GM23338 (cell line): Measurements from ENCODE around the gene ME3. TPM values are rescaled to one million over a fixed set of nuclear protein-coding genes. Genes with fewer than 3 reads are reported as not detected.

Experiments
- ATAC-seq: fragments of 200-7000 bp; cut with Tn5 transposase; 3 replicates; pipeline ENCODE4 v1.9.1; 2020
- DNase-seq: peaks from one replicate; pipeline ENCODE4 v3.0.0-alpha.2; 2015; ENCODE audit warnings: low spot score
- H2AFZ ChIP-seq: fragments of 200-600 bp; sonication (generic); 2 replicates; pipeline ENCODE4 v1.8.0; 2016; ENCODE audit warnings: antibody characterized with exemption, mild to moderate bottlenecking, moderate library complexity
- H3F3A ChIP-seq: fragments of 200-600 bp; sonication (generic); replicated peaks from 2 replicates; pipeline ENCODE4 v1.8.0; 2017; ENCODE audit warnings: antibody characterized with exemption, mixed run types, low read depth
- H3K27ac ChIP-seq: fragments of 200-600 bp; sonication (generic); 2 replicates; pipeline ENCODE4 v1.6.1; 2016; ENCODE audit warnings: low read depth
- H3K27me3 ChIP-seq: fragments of 200-600 bp; sonication (generic); 2 replicates; pipeline ENCODE4 v1.8.0; 2016; ENCODE audit warnings: mild to moderate bottlenecking, mixed run types, moderate library complexity; ENCODE audit not compliant: insufficient read depth
- H3K36me3 ChIP-seq: fragments of 200-600 bp; sonication (generic); 2 replicates; pipeline ENCODE4 v1.8.0; 2016; ENCODE audit warnings: mild to moderate bottlenecking; ENCODE audit not compliant: insufficient read depth
- H3K4me1 ChIP-seq: fragments of 200-600 bp; sonication (generic); 2 replicates; pipeline ENCODE4 v1.8.0; 2016; ENCODE audit warnings: mild to moderate bottlenecking, moderate library complexity; ENCODE audit not compliant: insufficient read depth
- H3K4me2 ChIP-seq: fragments of 200-600 bp; sonication (generic); 2 replicates; pipeline ENCODE4 v1.7.1; 2017; ENCODE audit warnings: mixed run types
- H3K4me3 ChIP-seq: fragments of 200-600 bp; sonication (generic); 2 replicates; pipeline ENCODE4 v1.6.1; 2016; ENCODE audit warnings: mixed run types
- H3K79me2 ChIP-seq: fragments of 200-600 bp; sonication (generic); replicated peaks from 2 replicates; pipeline ENCODE4 v1.8.0; 2017; ENCODE audit warnings: mild to moderate bottlenecking; ENCODE audit not compliant: insufficient read depth
- H3K9me2 ChIP-seq: fragments of 200-600 bp; sonication (generic); 2 replicates; pipeline ENCODE4 v1.8.0; 2017; ENCODE audit not compliant: insufficient read depth
- H4K20me1 ChIP-seq: fragments of 200-600 bp; sonication (generic); replicated peaks from 2 replicates; pipeline ENCODE4 v1.8.0; 2017; ENCODE audit warnings: mild to moderate bottlenecking; ENCODE audit not compliant: insufficient read depth
- H3K27ac Mint-ChIP-seq: 2 replicates; pipeline ENCODE4 v1.8.0; 2020; ENCODE audit warnings: inconsistent platforms, mild to moderate bottlenecking, moderate library complexity, mixed read lengths
- H3K27me3 Mint-ChIP-seq: 3 replicates; pipeline ENCODE4 v1.8.0; 2022; ENCODE audit warnings: low read depth, mild to moderate bottlenecking, moderate library complexity, mixed read lengths, inconsistent platforms; ENCODE audit not compliant: insufficient read depth, poor library complexity
- H3K36me3 Mint-ChIP-seq: 3 replicates; pipeline ENCODE4 v1.8.0; 2021; ENCODE audit warnings: low read depth, mild to moderate bottlenecking, inconsistent platforms, moderate library complexity, mixed read lengths
- H3K4me1 Mint-ChIP-seq: 3 replicates; pipeline ENCODE4 v1.8.0; 2020; ENCODE audit warnings: mild to moderate bottlenecking, inconsistent platforms, mixed read lengths
- H3K4me3 Mint-ChIP-seq: 3 replicates; pipeline ENCODE4 v1.8.0; 2021; ENCODE audit warnings: moderate library complexity, mild to moderate bottlenecking, inconsistent platforms, mixed read lengths
- H3K9me3 Mint-ChIP-seq: 3 replicates; pipeline ENCODE4 v1.8.0; 2020; ENCODE audit warnings: moderate library complexity, mild to moderate bottlenecking, inconsistent platforms, mixed read lengths
- CREB1 ChIP-seq: fragments of 250-450 bp; sonication (Bioruptor Pico); IDR thresholded peaks from 2 replicates; pipeline ENCODE4 v1.5.0; 2020; ENCODE audit warnings: low read depth, mild to moderate bottlenecking, moderate library complexity
- CTCF ChIP-seq, 2 experiments: fragments of 200-600 bp in 1 of 2; sonication (generic) in 1 of 2; conservative IDR thresholded peaks; 2 replicates each; pipeline versions ENCODE4 v1.5.1 to v1.6.1; 2016 to 2017; ENCODE audit warnings: antibody characterized with exemption in 2 of 2, low read depth in 2 of 2, mild to moderate bottlenecking in 2 of 2, moderate library complexity in 1 of 2
- ETS1 ChIP-seq: IDR thresholded peaks from 2 replicates; pipeline ENCODE4 v1.6.1; 2016; ENCODE audit warnings: antibody characterized with exemption
- EZH2 ChIP-seq: fragments of 200-600 bp; sonication (generic); IDR thresholded peaks from one replicate; pipeline ENCODE4 v1.8.0; 2017; ENCODE audit warnings: antibody characterized with exemption, mild to moderate bottlenecking, low read depth; ENCODE audit not compliant: unreplicated experiment
- EZH2phosphoT487 ChIP-seq: fragments of 200-600 bp; sonication (generic); IDR thresholded peaks from one replicate; pipeline ENCODE4 v1.8.1; 2018; ENCODE audit warnings: antibody characterized with exemption; ENCODE audit not compliant: unreplicated experiment
- JUNB ChIP-seq: IDR thresholded peaks from one replicate; pipeline ENCODE4 v1.6.1; 2016; ENCODE audit warnings: antibody characterized with exemption; ENCODE audit not compliant: unreplicated experiment
- NANOG ChIP-seq: IDR thresholded peaks from 2 replicates; pipeline ENCODE4 v1.6.1; 2016; ENCODE audit warnings: antibody characterized with exemption, borderline replicate concordance
- POLR2AphosphoS5 ChIP-seq: IDR thresholded peaks from 2 replicates; pipeline ENCODE4 v1.6.1; 2016; ENCODE audit warnings: antibody characterized with exemption, low read depth
- REST ChIP-seq: IDR thresholded peaks from one replicate; pipeline ENCODE4 v1.6.1; 2018; ENCODE audit warnings: antibody characterized with exemption; ENCODE audit not compliant: unreplicated experiment
- STAT1 ChIP-seq: IDR thresholded peaks from one replicate; pipeline ENCODE4 v1.6.1; 2016; ENCODE audit warnings: antibody characterized with exemption; ENCODE audit not compliant: unreplicated experiment
- ZNF114 ChIP-seq: fragments of 250-450 bp; sonication (Bioruptor Pico); IDR thresholded peaks from 2 replicates; pipeline ENCODE4 v1.5.0; 2020; ENCODE audit warnings: mild to moderate bottlenecking, moderate library complexity
- ZNF331 ChIP-seq: fragments of 250-450 bp; sonication (Bioruptor Pico); IDR thresholded peaks from 2 replicates; pipeline ENCODE4 v1.5.0; 2020; ENCODE audit warnings: low read depth, mild to moderate bottlenecking, moderate library complexity
- ZNF462 ChIP-seq: fragments of 250-450 bp; sonication (Bioruptor Pico); IDR thresholded peaks from 2 replicates; pipeline ENCODE4 v1.5.0; 2020; ENCODE audit warnings: mild to moderate bottlenecking, moderate library complexity
- polyA plus RNA-seq: library from polyadenylated mRNA; unstranded; fragments of >200 nt; fragmentation: Nextera tagmentation; extraction: Ambion mirVana; gene quantifications from 2 replicates; pipeline ENCODE4 v1.2.1, GENCODE V29; 2016
- total RNA-seq: library from RNA; depleted of rRNA; stranded (reverse); fragments of >200 nt; shearing (Covaris generic); gene quantifications from 2 replicates; pipeline ENCODE4 v1.2.3, GENCODE V29; 2014

Gene ME3
- total and polyA plus RNA-seq, 2 experiments from 2014 or later, result 1.3 to 4.0 TPM

GRCh38 chr11:86663761-86664160 lies 8.7 kb downstream of the ME3 start:
- TF ChIP-seq CTCF (conservative IDR thresholded peaks at IDR 0.05; ENCODE audit: low read depth in 2 of 2), result no peak
- TF ChIP-seq ZNF114, result no peak
- TF ChIP-seq JUNB, result no peak
- TF ChIP-seq REST, result no peak
- TF ChIP-seq POLR2AphosphoS5, result no peak
- TF ChIP-seq STAT1, result no peak
- no peak for TF ChIP-seq ETS1
- TF ChIP-seq ZNF462 (CRISPR knock-in tag), result no peak
- no peak for TF ChIP-seq ZNF331 (CRISPR knock-in tag)
- TF ChIP-seq NANOG, result no peak
- no peak for TF ChIP-seq EZH2
- TF ChIP-seq CREB1, result no peak
- TF ChIP-seq EZH2phosphoT487, result no peak
- no peaks in the 10 kb centered on the region for H3K36me3 ChIP-seq
- ATAC-seq (no peak), DNase-seq (no peak)
- H3F3A ChIP-seq, result no peaks in the 10 kb centered on the region
- H3K9me3 Mint-ChIP-seq, result no peaks in the 10 kb centered on the region
- H3K27me3 ChIP-seq, result no peaks in the 10 kb centered on the region
- no peaks in the 10 kb centered on the region; the same call in 1 of the 2 replicates for H3K4me1 ChIP-seq
- no peak overlapping the region for H2AFZ ChIP-seq
- H3K27ac ChIP-seq, result no peak overlapping the region
- H3K79me2 ChIP-seq, result no peaks in the 10 kb centered on the region
- H3K4me3 ChIP-seq, result no peak overlapping the region
- no peaks in the 10 kb centered on the region for H3K27me3 Mint-ChIP-seq
- no peak overlapping the region for H3K27ac Mint-ChIP-seq
- H3K4me2 ChIP-seq, result no peak overlapping the region
- no peak overlapping the region for H3K4me3 Mint-ChIP-seq
- peaks cover 9% of the 10 kb centered on the region; the same call in 1 of the 2 replicates for H3K9me2 ChIP-seq
- H4K20me1 ChIP-seq, result no peaks in the 10 kb centered on the region
- no peaks in the 10 kb centered on the region for H3K36me3 Mint-ChIP-seq
- H3K4me1 Mint-ChIP-seq, result peaks cover 6% of the 10 kb centered on the region; the same call in 2 of the 3 replicates
